ENCODE data around the gene SPRR2F. TPM values are rescaled to one million over a fixed set of nuclear protein-coding genes. Genes with fewer than 3 reads are reported as not detected.
"Not testable (repeated sequence)": the region's sequence is repeated elsewhere in the genome, so short reads cannot be mapped to it uniquely, and the experiment has no call there.

Gene SPRR2F
- total RNA-seq, 1 experiment from 2014 or later, result not detected

DNA sequence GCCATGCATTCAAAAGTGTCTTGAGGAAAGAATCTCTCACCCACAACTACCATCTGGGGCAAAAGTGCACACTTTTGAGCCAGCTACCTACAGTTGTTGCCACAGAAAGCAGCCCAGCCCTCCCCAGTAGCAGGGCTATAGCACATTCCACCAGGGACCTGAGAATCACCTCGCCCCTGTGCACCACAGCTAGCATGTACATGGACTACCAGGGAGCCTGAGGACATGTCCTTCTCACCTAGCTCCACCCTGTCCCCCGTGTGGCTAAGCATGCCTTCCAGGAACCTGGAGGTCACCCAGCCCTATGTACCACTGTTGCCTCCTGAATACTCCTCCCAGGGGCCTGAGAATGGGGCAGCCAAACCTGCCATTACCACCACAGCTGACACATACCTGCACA, 20.4 kb upstream of the SPRR2F start:
- TF ChIP-seq EZH2 (IDR thresholded peaks at IDR 0.05; ENCODE audit: borderline replicate concordance, low read depth, low read length, poor library complexity, severe bottlenecking), result no peak
- TF ChIP-seq, protein P1, sequence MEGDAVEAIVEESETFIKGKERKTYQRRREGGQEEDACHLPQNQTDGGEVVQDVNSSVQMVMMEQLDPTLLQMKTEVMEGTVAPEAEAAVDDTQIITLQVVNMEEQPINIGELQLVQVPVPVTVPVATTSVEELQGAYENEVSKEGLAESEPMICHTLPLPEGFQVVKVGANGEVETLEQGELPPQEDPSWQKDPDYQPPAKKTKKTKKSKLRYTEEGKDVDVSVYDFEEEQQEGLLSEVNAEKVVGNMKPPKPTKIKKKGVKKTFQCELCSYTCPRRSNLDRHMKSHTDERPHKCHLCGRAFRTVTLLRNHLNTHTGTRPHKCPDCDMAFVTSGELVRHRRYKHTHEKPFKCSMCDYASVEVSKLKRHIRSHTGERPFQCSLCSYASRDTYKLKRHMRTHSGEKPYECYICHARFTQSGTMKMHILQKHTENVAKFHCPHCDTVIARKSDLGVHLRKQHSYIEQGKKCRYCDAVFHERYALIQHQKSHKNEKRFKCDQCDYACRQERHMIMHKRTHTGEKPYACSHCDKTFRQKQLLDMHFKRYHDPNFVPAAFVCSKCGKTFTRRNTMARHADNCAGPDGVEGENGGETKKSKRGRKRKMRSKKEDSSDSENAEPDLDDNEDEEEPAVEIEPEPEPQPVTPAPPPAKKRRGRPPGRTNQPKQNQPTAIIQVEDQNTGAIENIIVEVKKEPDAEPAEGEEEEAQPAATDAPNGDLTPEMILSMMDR (conservative IDR thresholded peaks at IDR 0.05; ENCODE audit: low read depth, low read length), result no peak
- intact Hi-C loops (cut with micrococcal nuclease; ENCODE audit: unreplicated experiment), result no loop called here
- Histone ChIP-seq H3K9me3 (ENCODE audit: low read depth, low read length, poor library complexity, severe bottlenecking) (no peaks in the 10 kb centered on the region), H3K27me3 (replicated peaks; ENCODE audit: insufficient read depth, low read depth, low read length, poor library complexity) (peaks cover 45% of the 10 kb centered on the region), H3K27ac (ENCODE audit: low read depth, low read length, poor library complexity, severe bottlenecking) (no peak overlapping the region), H3K4me3 (ENCODE audit: low read depth, low read length, poor library complexity, severe bottlenecking) (no peak overlapping the region), H3K36me3 (ENCODE audit: insufficient read depth, low read length, poor library complexity, severe bottlenecking) (no peaks in the 10 kb centered on the region), H3K4me1 (ENCODE audit: insufficient read depth, low read length, poor library complexity, severe bottlenecking) (no peaks in the 10 kb centered on the region)
- BruUV-seq (replicated peaks), result no TSS peak
- ChIA-PET POLR2A (ENCODE audit: low non-redundant PET) (no interaction called here), CTCF (no interaction called here)
- no peak for DNase-seq (ENCODE audit: low spot score)

DNA sequence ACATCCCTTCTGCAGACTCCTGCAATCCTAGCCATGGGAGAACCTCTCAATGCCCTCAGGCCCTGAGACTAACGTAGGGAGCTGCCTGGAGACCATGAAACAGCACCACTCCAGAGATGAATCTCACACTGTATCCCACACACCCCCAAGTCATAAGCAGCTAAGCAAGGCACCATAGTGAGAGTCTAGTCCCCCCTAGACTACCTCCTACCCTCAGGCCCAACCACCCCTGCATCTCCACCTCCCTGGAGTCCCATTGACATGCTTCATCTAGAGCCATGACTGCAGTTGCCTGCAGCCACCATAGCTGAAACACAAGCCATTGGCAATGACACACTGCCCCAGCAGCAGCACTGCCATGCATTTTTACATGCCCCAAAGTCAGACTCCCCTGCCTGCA, 20.0 kb upstream of the SPRR2F start:
- Histone ChIP-seq H3K27me3 (replicated peaks; ENCODE audit: insufficient read depth, low read depth, low read length, poor library complexity) (peaks cover 41% of the 10 kb centered on the region), H3K27ac (ENCODE audit: low read depth, low read length, poor library complexity, severe bottlenecking) (no peak overlapping the region), H3K9me3 (ENCODE audit: low read depth, low read length, poor library complexity, severe bottlenecking) (no peaks in the 10 kb centered on the region), H3K4me1 (ENCODE audit: insufficient read depth, low read length, poor library complexity, severe bottlenecking) (no peaks in the 10 kb centered on the region), H3K4me3 (ENCODE audit: low read depth, low read length, poor library complexity, severe bottlenecking) (no peak overlapping the region), H3K36me3 (ENCODE audit: insufficient read depth, low read length, poor library complexity, severe bottlenecking) (no peaks in the 10 kb centered on the region)
- TF ChIP-seq EZH2 (IDR thresholded peaks at IDR 0.05; ENCODE audit: borderline replicate concordance, low read depth, low read length, poor library complexity, severe bottlenecking), result no peak
- TF ChIP-seq, protein P1 (conservative IDR thresholded peaks at IDR 0.05; ENCODE audit: low read depth, low read length), result no peak
- intact Hi-C loops (cut with micrococcal nuclease; ENCODE audit: unreplicated experiment), result no loop called here
- CTCF ChIA-PET, result no interaction called here
- DNase-seq (ENCODE audit: low spot score), result no peak
- POLR2A ChIA-PET (ENCODE audit: low non-redundant PET), result no interaction called here
- no TSS peak for BruUV-seq (replicated peaks)

DNA sequence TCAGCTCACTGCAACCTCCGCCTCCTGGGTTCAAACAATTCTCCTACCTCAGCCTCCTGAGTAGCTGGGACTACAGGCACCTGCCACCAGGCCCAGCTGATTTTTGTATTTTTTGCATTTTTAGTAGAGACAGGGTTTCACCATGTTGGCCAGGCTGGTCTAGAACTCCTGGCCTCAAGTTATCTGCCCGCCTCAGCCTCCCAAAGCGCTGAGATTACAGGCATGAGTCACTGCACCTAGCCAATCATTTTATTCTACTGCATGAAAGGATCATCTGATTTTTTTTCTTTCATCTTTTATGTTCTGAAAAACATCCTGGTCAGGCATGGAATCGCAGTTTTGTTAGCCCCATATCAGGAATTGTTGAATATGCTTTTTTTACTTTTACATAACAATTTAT, 15.4 kb upstream of the SPRR2F start:
- BruUV-seq (replicated peaks); H3K27ac ChIP-seq (ENCODE audit: low read depth, low read length, poor library complexity, severe bottlenecking); H3K4me3 ChIP-seq (ENCODE audit: low read depth, low read length, poor library complexity, severe bottlenecking); H3K36me3 ChIP-seq (ENCODE audit: insufficient read depth, low read length, poor library complexity, severe bottlenecking); H3K4me1 ChIP-seq (ENCODE audit: insufficient read depth, low read length, poor library complexity, severe bottlenecking); H3K9me3 ChIP-seq (ENCODE audit: low read depth, low read length, poor library complexity, severe bottlenecking); CTCF ChIA-PET; DNase-seq (ENCODE audit: low spot score); intact Hi-C loops (cut with micrococcal nuclease; ENCODE audit: unreplicated experiment); POLR2A ChIA-PET (ENCODE audit: low non-redundant PET): not testable (repeated sequence)
- peaks cover 29% of the 10 kb centered on the region for H3K27me3 ChIP-seq (replicated peaks; ENCODE audit: insufficient read depth, low read depth, low read length, poor library complexity)

DNA sequence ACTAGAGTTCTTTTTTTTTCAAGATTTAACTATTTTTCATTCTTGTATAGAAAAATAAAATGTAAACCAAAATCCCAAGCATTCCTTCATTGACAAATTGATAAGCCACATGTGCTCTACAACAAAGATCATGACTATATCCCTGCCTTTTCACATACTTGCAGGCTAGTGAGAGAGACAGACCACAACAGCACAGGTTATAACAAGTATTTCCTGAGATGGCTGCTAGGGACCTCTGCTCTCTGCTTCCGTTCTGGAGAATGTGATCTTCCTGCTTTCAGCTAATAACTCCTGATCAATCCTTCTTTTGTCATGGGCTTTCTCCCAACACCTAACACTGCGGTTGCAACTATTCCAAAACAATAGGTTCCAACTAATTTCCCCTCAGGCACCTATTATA, 14.0 kb upstream of the SPRR2F start:
- CTCF ChIA-PET, result no interaction called here
- TF ChIP-seq, protein P1 (conservative IDR thresholded peaks at IDR 0.05; ENCODE audit: low read depth, low read length), result no peak
- no peak for TF ChIP-seq EZH2 (IDR thresholded peaks at IDR 0.05; ENCODE audit: borderline replicate concordance, low read depth, low read length, poor library complexity, severe bottlenecking)
- Histone ChIP-seq H3K4me3 (ENCODE audit: low read depth, low read length, poor library complexity, severe bottlenecking) (no peak overlapping the region), H3K4me1 (ENCODE audit: insufficient read depth, low read length, poor library complexity, severe bottlenecking) (no peaks in the 10 kb centered on the region), H3K27ac (ENCODE audit: low read depth, low read length, poor library complexity, severe bottlenecking) (no peak overlapping the region), H3K36me3 (ENCODE audit: insufficient read depth, low read length, poor library complexity, severe bottlenecking) (no peaks in the 10 kb centered on the region), H3K27me3 (replicated peaks; ENCODE audit: insufficient read depth, low read depth, low read length, poor library complexity) (peaks cover 29% of the 10 kb centered on the region), H3K9me3 (ENCODE audit: low read depth, low read length, poor library complexity, severe bottlenecking) (no peaks in the 10 kb centered on the region)
- no peak for DNase-seq (ENCODE audit: low spot score)
- BruUV-seq (replicated peaks), result no TSS peak
- intact Hi-C loops (cut with micrococcal nuclease; ENCODE audit: unreplicated experiment), result no loop called here
- POLR2A ChIA-PET (ENCODE audit: low non-redundant PET), result no interaction called here
